ENCODE results near the gene CDH13.

DNA sequence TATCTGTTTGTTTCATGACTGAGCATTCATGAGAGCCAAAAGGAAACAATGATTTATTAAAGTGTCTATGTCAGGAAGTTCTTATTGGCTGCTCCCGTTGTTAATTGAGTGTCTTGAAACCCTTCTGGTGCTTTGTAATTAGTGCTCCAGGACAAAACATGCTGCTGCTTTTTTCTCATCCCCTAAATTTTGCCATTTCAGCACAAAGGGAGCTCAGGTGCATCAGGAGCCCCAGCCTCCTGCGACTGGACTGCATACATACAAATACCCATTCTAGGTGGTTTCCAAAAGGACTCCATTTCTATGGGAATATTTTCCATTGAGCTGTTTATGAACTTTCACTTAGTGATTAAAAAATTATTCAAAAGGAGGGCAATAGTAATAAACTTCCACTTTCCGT, 354.0 kb downstream of the CDH13 start:
- TF ChIP-seq, protein P1, sequence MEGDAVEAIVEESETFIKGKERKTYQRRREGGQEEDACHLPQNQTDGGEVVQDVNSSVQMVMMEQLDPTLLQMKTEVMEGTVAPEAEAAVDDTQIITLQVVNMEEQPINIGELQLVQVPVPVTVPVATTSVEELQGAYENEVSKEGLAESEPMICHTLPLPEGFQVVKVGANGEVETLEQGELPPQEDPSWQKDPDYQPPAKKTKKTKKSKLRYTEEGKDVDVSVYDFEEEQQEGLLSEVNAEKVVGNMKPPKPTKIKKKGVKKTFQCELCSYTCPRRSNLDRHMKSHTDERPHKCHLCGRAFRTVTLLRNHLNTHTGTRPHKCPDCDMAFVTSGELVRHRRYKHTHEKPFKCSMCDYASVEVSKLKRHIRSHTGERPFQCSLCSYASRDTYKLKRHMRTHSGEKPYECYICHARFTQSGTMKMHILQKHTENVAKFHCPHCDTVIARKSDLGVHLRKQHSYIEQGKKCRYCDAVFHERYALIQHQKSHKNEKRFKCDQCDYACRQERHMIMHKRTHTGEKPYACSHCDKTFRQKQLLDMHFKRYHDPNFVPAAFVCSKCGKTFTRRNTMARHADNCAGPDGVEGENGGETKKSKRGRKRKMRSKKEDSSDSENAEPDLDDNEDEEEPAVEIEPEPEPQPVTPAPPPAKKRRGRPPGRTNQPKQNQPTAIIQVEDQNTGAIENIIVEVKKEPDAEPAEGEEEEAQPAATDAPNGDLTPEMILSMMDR (IDR thresholded peaks at IDR 0.05), result no peak
- TF ChIP-seq POLR2A (IDR thresholded peaks at IDR 0.05), result no peak

All from adrenal gland (tissue), 5 donors.